ENCODE measurements around the gene BMS1.
"Not testable (repeated sequence)": the region's sequence is repeated elsewhere in the genome, so short reads cannot be mapped to it uniquely, and the experiment has no call there.

BMS1 gene

DNA sequence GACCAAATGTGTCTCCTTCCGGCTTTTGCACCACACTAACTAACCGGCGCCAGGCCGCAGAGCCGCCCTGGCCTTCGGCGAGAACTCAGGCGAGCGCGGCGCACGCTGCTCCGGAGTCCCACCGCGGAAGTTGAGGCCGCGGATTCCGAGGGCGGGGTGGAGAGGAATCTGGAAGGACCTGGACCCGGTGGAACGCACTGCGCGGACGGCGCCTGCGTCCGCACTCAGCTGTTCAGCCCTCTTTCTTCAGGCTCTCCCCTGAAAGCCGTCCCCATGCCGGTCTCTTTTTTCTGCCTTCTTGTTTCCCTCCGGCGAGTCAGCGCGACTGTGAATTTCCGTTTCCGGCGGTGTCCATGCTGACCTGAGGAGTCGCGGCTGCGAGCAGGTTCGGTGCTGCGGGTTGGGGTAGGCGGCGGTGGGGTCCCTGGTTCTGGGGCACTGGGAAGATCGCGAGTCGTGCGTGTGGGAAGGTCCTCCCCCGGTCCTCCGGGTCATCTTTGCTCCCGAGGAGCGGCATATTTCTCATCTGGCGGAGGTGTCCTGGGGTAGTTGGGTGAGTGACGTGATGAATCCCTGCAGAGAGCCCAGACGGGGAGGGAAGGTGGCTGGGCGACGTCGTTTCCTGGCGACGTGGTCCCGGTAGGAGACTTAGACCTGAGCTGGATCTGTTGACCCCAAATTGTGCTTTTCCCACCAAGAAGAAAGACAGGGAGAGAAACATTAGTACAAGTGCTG is at the start of gene BMS1:
BMS1 (plus strand) TSS at position 350 of the 735 bp plus-strand sequence. CDS start 1,600 bp downstream, outside the sequence.
- peak; percentile 95 for DNase-seq (ENCODE audit: low spot score)

- DNase-seq (ENCODE audit: low spot score) = peak; percentile 32
Measured at GRCh38 chr10:42734536-42734935, 48.1 kb upstream of the BMS1 start.

DNA sequence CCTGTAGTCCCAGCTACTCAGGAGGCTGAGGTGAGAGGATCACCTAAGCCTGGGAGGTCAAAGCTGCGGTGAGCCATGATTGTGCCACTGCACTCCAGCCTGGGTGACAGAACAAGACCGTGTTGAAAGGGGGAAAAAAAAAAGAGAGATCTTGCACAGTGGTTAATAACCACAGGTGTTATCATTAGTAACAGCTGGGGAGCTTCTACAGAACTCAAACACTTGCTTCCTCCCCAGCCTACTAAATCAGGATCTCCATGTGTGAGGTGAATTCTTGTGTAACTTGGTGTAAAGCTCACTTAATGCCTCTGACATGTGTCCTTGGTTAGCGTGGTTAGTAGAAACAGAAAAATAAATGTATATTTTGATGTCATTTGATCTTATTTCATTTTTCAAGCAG is 43.9 kb upstream of the BMS1 start:
- peak; percentile 8 for DNase-seq (ENCODE audit: low spot score)

- not testable (repeated sequence) for DNase-seq (ENCODE audit: low spot score)
Measured at GRCh38 chr10:42741536-42741935, 41.1 kb upstream of the BMS1 start.

GRCh38 chr10:42743697-42744096 is 38.9 kb upstream of the BMS1 start:
- DNase-seq (ENCODE audit: low spot score) = no peak

DNA sequence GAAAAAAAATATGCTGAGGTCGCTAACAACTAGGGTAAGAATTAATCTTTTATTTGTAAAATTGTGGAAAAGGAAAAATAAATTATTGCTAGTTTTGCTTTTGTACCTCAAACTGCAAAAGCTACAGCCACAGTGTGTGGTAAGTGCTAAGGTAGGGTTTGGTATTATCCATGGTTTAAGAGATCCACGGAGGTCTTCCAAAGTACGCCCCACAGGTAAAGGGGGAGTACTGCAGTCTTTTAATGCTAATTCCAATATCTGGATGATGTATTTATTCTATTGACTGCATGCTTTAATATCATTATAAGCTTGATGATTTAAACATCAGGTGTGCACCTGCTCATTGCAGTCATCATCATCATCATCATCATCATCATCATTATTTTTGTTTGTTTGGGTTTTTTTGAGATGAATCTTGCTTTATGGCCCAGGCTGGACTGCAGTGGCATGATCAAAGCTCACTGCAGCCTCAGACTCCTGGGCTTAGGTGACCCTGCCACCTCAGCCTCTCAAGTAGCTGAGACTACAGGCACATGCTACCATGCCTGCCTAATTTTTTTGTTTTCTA is 38.4 kb upstream of the BMS1 start:
- DNase-seq (ENCODE audit: low spot score) = no peak

GRCh38 chr10:42753126-42753506 is 29.5 kb upstream of the BMS1 start:
- no peak for DNase-seq (ENCODE audit: low spot score)

DNA sequence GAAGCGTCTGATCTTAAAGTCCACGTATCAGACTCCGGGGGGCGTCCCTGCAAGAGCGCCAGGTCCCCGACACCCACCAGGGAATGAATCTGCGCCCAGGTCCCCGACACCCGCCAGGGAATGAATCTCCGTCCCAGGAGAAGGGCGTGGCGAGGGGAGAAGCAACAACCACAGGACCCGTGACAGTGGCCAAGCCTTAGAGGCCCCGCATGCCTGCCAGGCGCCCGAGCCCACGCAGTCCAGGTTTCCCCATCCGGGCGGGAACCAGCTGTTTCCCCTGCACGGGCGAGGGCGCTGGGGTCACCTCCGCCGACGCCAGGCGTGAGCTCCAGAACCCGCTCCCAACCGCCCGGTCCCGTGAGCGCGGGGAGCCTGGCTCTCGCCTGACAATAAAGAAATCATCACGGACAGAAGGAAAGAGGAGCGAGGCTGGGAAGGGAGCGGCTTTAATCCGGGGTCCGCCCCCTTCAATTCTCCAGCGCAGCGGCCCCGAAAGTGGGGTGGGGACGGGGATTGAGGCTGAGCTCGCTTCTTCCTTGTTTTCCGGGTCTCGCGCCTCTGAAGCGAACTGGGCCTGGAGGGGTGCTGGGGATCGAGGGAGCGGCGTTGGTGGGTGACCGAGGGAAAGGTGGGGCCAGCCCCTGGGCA is 29.0 kb upstream of the BMS1 start:
- no peak for DNase-seq (ENCODE audit: low spot score)

DNA sequence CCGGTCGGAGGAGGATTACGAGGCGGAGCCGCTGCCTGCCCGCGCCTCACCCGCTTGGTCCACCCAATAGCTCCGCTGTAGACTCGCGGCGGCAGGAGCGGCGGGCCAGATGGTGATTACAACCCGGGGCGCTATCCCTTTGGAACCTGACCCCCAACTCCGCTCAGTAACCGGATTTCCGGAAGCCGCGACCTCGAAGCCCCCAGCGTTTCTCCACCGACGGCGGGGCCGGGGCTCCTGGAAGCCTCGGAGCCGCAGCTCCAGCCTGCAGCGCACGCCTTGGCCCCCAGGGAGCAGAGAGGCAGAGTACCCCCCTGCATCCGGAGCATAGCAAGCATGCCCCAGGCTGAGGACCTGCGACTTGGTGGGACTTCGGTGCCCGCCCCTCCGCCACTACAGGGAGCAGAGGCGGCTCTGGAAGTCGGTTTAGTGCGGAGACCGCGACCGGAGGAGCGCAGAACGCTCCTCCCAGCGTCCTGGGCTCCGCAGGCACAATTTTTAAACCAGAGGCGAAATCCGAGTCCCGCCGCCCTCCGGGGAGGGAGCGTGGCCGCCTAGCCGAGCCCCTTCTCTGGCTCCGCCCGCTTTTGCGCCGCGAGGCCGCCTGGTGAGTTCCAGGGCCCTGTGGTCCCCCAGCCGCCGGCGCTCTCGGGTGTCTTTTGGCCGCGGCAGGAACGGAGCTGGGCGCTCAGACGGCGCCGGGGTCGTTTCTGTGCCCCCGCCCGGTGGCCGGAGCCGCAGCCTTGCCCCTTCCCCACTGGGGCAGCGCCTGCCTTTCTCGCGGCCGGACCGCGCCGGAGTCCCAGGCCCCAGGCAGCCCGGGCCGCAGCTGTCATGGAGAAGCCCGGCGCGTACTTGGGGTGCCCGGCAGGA is 28.2 kb upstream of the BMS1 start:
- DNase-seq (ENCODE audit: low spot score) = no peak

GRCh38 chr10:42755028-42755451 is 27.6 kb upstream of the BMS1 start:
- DNase-seq (ENCODE audit: low spot score) = no peak

GRCh38 chr10:42755556-42756093 is 27.0 kb upstream of the BMS1 start:
- no peak for DNase-seq (ENCODE audit: low spot score)

GRCh38 chr10:42767906-42768305 is 14.7 kb upstream of the BMS1 start:
- no peak for DNase-seq (ENCODE audit: low spot score)

- DNase-seq (ENCODE audit: low spot score) = no peak
Measured at GRCh38 chr10:42768581-42769152, 13.9 kb upstream of the BMS1 start.

- DNase-seq (ENCODE audit: low spot score) = no peak
Measured at GRCh38 chr10:42769173-42769572, 13.4 kb upstream of the BMS1 start.

GRCh38 chr10:42769673-42770072 is 12.9 kb upstream of the BMS1 start:
- DNase-seq (ENCODE audit: low spot score) = no peak

- no peak for DNase-seq (ENCODE audit: low spot score)
Measured at GRCh38 chr10:42776681-42777080, 5.9 kb upstream of the BMS1 start.

DNA sequence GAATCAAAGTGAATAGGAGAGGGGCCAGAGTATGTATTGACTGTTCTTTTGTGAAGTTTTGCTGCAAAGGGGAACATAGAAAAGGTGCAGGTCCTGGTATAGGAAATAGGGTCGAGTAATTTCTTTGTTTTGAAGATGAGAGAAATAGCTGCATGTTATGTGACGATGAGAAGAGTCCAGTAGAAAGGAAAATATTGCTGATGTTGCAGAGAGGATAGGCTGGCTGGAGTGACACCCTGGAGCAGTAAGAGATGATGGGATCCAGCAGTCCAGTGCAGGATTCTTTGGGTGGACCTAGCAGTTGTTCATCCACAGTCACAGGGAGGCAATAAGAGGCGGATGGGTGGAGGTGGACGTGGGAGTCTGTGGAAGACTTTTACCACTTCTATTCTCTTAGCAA is 2.1 kb upstream of the BMS1 start:
- DNase-seq (ENCODE audit: low spot score) = no peak

GRCh38 chr10:42781893-42782445 is 626 bp upstream of the BMS1 start:
- DNase-seq (ENCODE audit: low spot score) = no peak

GRCh38 chr10:42783181-42783549 is 570 bp downstream of the BMS1 start:
- DNase-seq (ENCODE audit: low spot score) = no peak

- no peak for DNase-seq (ENCODE audit: low spot score)
Measured at GRCh38 chr10:42785759-42786158, 3.2 kb downstream of the BMS1 start.

- DNase-seq (ENCODE audit: low spot score) = no peak
Measured at GRCh38 chr10:42790835-42791234, 8.2 kb downstream of the BMS1 start.

- DNase-seq (ENCODE audit: low spot score) = no peak
Measured at GRCh38 chr10:42795701-42796100, 13.1 kb downstream of the BMS1 start.
